ENCODE data around the gene ANKRD13A. TPM values are rescaled to one million over a fixed set of nuclear protein-coding genes. Genes with fewer than 3 reads are reported as not detected.
"Not testable (repeated sequence)": the region's sequence is repeated elsewhere in the genome, so short reads cannot be mapped to it uniquely, and the experiment has no call there.

Gene ANKRD13A
- polyA plus RNA-seq, 3 donors = 10.2 to 16.8 (median 12.7) TPM

DNA sequence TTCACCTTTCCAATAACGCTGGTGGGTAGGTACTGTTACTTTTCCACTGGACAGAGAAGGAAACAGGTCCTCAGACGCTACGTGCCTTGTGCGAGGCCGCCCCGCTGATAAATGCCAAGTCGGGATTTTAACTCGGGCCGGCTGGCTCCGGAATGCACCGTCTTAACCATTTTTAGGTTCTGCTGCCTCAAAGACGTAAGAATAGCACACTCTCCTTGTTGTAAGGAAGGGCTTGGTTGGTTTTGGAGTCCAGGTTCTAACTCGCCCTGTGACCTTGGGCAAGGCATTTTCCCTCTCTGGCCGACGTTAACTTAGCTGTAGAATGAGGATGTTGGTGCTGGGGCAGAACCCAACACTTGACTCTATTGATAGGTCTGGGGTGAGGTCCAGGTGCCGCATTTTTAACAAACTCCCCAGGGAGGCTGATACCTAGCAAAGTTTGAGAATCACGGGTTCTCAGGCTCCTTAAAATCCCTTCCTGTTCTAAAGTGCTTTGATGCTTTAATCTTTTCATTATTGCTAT lies 814 bp downstream of the ANKRD13A start:
- H3K27ac ChIP-seq (ENCODE audit: low read depth, low read length) = no peak overlapping the region
- WGBS, 3 donors = 1 to 3% (median 2%) methylated on average over 17 of the region's 17 CpGs

DNA sequence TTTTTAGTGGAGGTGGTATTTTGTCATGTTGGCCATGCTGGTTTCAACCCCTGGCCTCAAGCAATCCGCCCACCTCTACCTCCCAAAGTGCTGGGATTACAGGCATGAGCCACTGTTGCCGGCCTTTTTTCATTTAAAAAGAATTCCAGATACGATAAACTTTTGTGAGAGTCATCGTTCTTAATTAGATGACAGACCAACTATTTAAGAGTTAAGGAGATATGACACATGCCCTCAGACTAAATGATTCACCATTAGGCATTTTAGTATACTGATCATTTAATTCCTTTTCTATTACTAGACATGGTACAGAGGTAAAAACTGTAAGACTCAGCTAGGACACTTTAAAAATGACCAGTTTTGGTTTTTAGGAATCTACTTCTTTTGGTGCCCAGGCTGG lies 2.4 kb downstream of the ANKRD13A start:
- WGBS, 3 donors = 84 to 96% (median 85%) methylated on average over 4 of the region's 4 CpGs
- H3K27ac ChIP-seq (ENCODE audit: low read depth, low read length) = no peak overlapping the region

DNA sequence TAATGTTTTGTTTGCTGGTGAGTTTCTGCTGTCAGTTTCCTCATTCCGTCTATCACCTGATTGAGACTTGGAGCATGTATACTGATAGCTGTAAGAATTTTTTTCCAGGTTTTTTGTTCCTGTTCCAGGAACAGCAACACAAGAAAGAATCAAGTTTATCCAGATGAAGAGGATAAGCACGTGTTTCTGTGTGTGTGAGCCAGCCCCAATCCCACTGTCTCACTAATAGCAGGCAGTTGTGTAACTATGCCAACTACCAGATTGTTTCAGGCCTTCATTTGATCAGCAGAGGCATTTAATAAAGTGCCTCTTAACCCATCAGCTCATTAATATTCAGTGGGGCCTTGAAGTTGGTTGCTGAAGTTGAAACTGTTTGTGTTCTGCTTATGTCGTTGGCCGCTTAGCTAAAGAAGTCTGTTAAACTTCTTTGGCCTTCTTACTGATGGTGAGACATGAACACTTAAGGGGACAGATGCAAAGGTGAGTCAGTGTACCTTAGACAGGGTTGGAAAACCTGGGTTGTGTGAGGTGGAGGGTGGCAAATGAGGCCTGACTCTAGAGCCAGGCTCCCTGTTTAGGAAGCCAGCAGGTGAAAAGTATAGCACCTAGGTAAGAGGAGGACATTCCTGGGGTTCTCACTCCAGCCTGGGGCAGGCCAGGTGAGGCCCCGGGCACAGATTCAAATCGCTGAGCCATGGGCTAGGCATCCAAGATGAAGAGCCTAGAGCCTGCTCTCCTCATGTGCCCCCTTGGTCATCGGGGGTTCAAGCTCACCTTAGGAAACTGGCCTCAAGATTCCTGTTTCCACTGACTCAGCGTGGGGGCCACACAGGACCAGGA lies 3.7 kb downstream of the ANKRD13A start:
- H3K27ac ChIP-seq (ENCODE audit: low read depth, low read length) = no peak overlapping the region
- WGBS, 3 donors = 67 to 86% (median 84%) methylated on average over 8 of the region's 8 CpGs

DNA sequence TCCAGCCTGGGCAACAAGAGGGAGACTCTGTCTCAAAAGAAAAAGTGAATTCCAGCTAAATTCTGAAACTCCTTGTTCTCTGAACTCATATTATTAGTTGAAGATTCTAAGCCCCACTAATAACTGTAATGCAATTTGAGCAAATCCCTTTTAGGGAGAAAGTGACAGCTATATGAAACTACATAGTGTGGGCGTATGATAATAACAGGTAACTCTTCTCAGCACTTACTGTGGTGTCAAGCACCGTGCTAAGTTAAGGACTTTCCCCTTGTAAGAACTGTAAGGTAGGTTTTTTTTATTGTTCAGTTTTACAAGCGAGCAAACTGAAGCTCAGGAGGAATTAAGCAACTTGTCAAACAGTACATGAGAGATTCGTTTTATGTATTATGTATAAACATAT lies 5.4 kb downstream of the ANKRD13A start:
- whole genome bisulfite sequencing, 3 donors = 77 to 89% (median 85%) methylated on average over 4 of the region's 4 CpGs

DNA sequence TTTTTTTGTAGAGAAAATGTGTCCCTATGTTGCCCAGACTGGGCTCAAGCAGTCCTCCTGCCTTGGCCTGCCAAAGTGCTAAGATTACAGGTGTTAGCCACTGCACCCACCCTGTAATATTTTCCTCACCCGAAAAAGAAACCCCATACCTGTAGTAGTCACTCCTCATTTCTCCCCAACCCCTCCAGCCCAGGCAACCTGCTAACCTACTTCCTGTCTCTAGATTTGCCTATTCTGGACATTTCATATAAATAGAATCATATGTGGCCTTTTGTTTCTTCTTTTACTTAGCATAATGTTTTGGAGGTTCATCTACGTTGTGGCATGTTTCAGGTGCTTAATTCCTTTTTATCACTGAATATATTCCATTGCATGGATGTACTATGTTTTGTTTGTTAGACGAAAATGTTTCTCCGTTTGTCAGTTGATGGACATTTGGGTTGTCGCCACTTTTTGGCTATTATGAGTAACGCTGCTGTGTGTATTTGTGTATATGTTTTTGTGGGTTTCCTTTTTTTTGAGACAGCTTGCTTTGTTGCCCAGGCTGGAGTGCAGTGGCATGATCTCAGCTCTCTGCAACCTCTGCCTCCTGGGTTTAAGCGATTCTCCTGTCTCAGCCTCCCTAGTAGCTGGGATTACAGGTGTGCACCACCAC lies 6.2 kb downstream of the ANKRD13A start:
- H3K27ac ChIP-seq (ENCODE audit: low read depth, low read length) = no peak overlapping the region
- WGBS, 3 donors = 90 to 94% (median 91%) methylated on average over 7 of the region's 7 CpGs

More for the DNA sequence above, 5.4 kb downstream of the ANKRD13A start:
- no peak overlapping the region for H3K27ac ChIP-seq (ENCODE audit: low read depth, low read length)

DNA sequence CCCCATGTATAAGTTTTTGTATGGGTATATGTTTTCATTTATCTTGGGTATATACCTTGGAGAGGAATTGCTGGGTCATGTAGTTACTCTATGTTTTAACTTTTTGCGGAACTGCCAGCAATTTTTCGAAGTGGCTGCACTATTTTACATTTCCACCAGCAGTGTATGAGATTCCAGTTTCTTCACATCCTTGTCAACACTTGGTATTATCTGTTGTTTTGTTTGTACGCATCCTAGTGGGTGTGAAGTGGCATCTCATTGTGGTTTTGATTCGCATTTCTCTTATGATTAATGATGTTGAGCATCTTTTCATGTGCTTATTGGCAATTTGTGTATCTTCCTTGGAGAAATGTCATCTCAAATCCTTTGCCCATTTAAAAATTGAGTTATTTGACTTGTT lies 6.9 kb downstream of the ANKRD13A start:
- 98 to 99% (median 98%) methylated on average over 4 of the region's 4 CpGs for WGBS, 3 donors
- no peak overlapping the region for H3K27ac ChIP-seq (ENCODE audit: low read depth, low read length)

DNA sequence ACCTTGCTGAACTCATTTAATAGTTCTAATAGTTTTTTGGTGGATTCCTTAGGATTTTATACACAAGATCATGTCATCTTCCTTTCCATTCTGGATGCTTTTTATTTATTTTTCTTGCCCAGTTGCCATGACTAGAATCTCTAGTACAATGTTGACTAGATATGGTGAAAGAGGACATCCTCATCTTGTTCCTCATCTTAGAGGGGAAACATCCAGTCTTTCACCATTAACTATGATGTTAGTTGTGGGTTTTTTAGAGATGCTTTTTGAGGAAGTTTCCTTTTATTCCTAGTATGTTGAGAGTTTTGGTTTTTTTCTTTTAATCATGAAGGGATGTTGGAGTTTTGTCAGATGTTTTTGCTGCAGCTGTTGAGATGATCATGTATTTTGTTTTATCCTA lies 8.7 kb downstream of the ANKRD13A start:
- no peak overlapping the region for H3K27ac ChIP-seq (ENCODE audit: low read depth, low read length)

DNA sequence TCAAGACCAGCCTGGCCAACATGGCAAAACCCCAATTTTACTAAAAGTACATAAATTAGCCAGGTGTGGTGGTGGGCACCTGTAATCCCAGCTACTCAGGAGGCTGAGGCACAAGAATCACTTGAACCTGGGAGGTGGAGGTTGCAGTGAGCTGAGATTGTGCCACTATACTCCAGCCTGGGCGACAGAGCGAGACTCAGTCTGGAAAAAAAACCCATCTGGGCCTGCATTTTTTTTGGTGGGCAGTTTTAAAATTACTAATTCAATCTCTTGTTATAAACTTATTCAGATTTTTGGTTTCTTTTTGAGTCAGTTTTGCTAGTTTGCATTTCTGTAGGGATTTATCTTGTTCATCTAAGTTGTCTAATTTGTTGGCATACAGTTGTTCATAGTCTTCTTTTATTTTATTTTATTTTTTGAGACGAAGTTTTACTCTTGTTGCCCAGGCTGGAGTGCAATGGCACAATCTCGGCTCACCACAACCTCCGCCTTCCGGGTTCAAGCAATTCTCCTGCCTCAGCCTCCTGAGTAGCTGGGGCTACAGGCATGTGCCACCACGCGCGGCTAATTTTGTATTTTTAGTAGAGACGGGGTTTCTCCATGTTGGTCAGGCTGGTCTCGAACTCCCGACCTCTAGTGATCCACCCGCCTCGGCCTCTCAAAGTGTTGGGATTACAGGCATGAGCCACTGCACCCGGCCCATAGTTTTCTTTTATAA lies 9.6 kb downstream of the ANKRD13A start:
- WGBS, 3 donors = 94 to 96% (median 95%) methylated on average over 15 of the region's 15 CpGs
- not testable (repeated sequence) for H3K27ac ChIP-seq (ENCODE audit: low read depth, low read length)

DNA sequence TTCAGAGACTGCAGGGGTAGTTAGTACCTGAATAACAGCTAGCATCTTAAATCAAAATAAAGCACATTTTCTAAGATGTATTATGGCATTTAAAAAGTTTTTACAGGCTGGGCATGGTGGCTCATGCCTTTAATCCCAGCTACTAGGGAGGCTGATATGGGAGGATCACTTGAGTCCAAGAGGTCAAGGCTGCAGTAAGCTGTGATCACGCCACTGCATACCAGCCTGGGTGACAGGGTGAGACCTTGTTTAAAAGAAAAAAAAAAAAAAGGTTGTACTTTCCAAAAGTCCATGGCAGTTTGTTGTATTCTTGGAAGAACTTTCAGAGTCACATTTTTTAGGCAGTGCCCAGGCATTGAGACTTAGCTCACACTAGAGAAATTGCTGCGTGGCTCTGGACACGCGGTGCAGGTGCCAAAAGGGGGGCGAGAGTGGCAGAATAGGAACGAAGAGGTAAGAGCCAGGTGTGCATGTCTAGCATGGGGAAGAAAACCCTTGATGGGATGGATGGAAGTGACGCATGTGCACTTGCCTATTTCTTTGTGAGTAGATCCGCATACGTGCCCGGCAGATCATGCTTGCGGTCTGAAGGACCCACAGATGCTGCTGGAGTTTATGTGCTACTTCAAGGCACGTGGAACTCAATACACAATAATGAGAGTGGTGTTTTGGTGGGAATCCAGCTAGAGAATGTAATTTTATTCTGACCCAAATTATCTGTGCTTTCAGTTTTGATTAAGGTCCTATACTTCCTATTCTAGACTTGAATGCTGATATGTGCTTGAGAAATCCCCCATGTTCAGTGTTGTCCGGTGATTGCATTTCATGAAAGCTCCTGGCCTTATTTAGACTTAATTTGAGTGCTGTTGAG lies 11.9 kb downstream of the ANKRD13A start:
- no peak overlapping the region for H3K27ac ChIP-seq (ENCODE audit: low read depth, low read length)
- 88 to 93% (median 93%) methylated on average over 13 of the region's 13 CpGs for WGBS, 3 donors

DNA sequence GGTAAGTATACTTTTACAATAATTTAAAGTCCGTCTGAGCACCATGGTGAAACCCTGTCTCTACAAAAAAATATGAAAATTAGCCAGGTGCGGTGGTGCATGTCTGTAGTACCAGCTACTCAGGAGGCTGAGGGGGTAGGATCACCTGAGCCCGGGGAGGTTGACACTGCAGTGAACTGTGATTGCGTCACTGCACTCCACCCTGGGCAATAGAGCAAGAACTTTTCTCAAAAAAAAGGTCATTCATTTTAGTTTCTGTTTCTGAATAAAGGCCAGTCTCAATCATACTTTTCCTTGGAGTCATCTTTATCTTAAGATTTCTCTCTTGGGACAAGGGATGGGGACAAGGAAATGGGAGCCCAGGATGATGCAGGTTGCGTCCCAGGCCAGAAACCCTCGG lies 12.9 kb downstream of the ANKRD13A start:
- WGBS, 3 donors = 75 to 87% (median 81%) methylated on average over 6 of the region's 6 CpGs
- H3K27ac ChIP-seq (ENCODE audit: low read depth, low read length) = no peak overlapping the region

DNA sequence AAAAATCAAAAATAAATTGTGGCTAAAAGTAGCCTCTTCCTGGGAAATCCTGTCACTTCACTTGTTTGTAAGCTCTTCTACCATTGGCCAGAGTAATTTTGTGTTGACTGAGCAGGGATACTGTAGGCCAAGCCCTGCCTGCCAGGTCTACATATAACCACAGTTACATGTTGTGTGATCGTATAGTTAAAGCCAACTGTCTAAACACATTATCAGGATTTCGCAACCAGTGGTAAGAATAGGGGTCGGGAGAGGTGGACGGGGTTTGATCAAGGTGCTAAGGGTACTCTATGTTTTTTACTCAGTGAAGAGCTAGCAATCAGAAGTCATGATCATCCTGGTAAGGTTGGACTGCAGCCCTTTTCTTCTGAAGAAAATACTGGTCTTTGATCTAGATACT lies 13.4 kb downstream of the ANKRD13A start:
- 70 to 80% (median 73%) methylated on average over 4 of the region's 4 CpGs for WGBS, 3 donors
- no peak overlapping the region for H3K27ac ChIP-seq (ENCODE audit: low read depth, low read length)

DNA sequence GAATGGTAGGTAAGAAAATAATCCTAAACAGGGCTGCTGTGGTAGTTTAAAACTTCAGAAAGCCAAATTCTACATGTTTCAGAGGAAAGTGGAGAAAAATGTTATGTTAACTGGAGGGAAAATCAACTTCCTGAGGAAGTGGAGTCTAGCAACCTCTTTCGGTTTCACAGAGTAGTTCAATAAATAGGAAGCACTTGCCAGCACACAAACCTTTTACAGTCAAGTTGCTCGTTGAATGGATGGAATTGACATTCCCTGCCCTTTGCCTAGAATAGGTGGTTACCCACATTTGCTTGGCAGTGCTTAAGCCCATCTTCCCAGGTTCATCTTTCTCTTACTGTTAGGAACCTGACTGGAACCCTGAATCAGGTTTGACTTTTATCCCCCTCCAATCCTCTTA lies 15.9 kb downstream of the ANKRD13A start:
- 30 to 72% (median 34%) methylated on average over 2 of the region's 2 CpGs for WGBS, 3 donors

DNA sequence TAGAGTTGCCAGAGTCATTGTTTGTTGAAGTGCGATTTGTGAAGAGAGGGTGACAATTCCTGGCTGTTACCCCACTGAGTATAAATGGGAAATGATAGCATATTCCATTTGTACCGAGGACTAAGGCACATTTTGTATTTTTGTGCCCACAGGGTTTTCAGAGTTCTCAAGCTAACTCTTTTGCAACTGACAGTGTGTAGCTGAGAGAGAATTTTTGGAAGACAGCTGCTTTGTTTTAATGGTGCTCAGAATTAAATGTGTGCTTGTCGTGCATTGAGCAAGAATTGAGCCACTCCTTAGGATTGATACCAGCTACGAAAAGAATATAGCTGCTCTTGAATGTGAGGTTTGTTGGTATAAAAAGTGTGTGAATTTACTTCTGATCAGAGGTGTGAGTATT lies 21.7 kb downstream of the ANKRD13A start:
- 83 to 90% (median 89%) methylated on average over 4 of the region's 4 CpGs for WGBS, 3 donors

More for the DNA sequence above, 15.9 kb downstream of the ANKRD13A start:
- no peak overlapping the region for H3K27ac ChIP-seq (ENCODE audit: low read depth, low read length)

DNA sequence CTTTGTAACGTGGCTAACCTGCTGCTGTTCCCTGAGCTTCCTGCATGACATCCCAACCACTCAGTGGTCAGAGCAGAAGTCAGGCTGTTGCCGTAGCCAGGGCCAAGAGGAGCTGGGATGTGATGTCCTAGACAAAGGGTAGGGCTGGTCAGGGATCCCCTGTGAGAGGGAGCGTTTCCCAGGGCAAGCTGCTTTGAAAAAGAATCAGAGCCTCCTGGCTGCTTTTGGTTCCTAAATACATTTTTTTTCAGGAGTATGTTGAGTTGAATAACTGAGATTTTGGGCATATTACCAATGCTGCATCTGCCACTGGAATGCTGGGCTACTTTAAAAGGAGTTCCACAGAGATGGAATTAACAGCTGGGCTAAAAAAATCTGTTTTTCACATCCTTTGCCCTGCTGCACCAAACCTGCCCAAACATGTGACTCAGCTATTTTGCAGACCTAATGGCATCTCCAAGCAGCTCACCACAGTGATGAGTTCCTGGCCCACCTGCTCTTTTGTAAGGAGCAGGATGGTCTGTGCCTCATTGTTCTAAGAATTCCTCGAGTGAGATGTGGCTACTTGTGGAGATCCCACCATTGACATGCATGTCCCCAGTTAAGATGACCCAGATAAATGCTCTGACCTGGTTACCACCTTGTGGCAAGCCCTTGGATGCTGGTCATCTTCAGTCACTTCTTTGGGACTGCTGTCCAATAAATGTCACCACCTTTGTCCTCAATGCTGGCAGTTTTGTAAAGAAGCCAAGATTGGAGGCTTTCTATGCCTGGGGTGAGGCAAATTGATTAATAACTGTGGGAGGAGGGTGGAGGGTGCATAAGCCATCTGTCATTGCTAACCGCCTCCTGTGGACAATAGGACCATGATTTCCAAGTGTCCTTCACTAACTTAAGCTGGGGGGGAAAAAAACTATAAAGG lies 24.1 kb downstream of the ANKRD13A start:
- no peak overlapping the region for H3K27ac ChIP-seq (ENCODE audit: low read depth, low read length)
- WGBS, 3 donors = 68 to 85% (median 77%) methylated on average over 5 of the region's 5 CpGs

More for the DNA sequence above, 21.7 kb downstream of the ANKRD13A start:
- H3K27ac ChIP-seq (ENCODE audit: low read depth, low read length) = no peak overlapping the region

DNA sequence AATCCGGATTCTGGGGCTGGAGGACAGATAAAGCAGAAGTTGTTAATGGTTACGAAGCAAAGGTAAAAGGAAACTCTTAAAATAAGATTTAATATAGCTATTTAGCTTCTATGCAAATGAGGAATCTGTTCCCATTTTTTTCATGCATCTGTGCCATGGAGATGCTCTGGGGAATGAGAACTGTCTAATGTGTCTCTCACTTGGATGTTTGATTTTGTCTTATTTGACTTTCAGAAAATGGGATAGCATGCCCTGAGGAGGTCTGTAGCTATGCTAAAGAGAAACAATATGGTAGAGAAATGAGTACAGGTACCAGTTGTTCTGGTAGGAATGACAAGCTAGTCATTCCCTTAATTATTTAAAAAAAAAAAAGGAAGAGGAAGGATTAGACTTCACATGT lies 24.8 kb downstream of the ANKRD13A start:
- no peak overlapping the region for H3K27ac ChIP-seq (ENCODE audit: low read depth, low read length)
- WGBS, 3 donors = 73 to 82% (median 77%) methylated on average over 2 of the region's 2 CpGs

DNA sequence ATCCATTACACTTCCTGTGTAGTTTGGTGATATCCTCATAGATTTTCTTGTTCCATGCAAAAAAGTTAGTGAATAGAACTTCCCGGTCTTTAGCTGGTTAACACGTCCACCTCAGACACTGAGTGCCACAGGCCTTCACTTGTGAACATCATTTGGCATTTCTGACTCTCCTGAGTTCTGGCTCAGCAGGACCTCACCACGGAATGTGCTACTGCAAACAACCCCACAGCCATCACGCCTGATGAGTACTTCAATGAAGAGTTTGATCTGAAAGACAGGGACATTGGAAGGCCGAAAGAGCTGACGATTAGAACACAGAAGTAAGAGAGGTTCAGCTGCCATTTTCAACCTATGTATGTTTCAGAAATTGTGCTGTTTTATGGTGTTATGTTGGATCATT lies 29.1 kb downstream of the ANKRD13A start:
- no peak overlapping the region for H3K27ac ChIP-seq (ENCODE audit: low read depth, low read length)
- 82 to 89% (median 88%) methylated on average over 6 of the region's 6 CpGs for WGBS, 3 donors

DNA sequence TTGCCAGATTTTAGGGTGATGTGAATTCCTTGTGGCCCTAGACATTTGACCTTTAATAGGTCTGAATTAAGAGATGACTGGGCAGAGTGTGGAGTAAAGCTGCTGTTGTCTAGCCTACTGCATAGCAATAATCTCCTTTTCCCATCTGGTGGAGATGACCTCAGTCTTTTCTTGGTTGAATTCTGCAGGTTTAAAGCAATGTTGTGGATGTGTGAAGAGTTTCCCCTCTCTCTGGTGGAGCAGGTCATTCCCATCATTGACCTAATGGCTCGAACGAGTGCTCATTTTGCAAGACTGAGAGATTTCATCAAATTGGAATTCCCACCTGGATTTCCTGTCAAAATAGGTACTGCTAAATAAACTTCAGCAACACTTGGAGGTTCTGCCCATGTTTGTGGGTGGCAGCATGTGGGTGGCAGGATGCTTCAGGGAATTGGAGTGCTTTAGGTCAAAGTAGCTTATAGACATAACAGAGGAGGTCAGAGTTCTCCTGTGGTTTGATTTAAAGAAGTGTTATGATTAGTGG lies 30.1 kb downstream of the ANKRD13A start:
- no peak overlapping the region for H3K27ac ChIP-seq (ENCODE audit: low read depth, low read length)
- WGBS, 3 donors = 81 to 92% (median 86%) methylated on average over 2 of the region's 2 CpGs

All from adipose tissue (tissue), 3 donors.